ENCODE measurements around the gene PYCARD. TPM values are rescaled to one million over a fixed set of nuclear protein-coding genes. Genes with fewer than 3 reads are reported as not detected.
A peak's percentile ranks its signal among the peaks of the same experiment; 100 is the strongest.

PYCARD gene
- total RNA-seq, 1 experiment from 2014 or later: not detected

DNA sequence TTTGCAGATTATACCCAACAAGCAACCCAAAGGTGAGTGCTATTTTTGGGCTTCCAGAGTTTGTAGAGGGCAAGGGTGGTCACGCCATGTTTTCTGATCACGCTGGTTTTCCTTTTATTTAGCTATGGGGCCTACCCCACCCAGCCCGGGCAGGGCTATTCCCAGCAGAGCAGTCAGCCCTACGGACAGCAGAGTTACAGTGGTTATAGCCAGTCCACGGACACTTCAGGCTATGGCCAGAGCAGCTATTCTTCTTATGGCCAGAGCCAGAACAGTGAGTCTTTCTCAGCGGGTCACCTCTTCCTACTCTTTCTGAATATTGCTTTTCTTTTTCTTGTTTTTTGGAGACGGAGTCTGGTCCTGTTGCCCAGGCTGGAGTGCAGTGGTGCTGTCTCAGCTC is 20.2 kb downstream of the PYCARD start:
- Histone ChIP-seq H3K9ac (ENCODE audit: low read length) (no peak overlapping the region), H2AFZ (ENCODE audit: low read depth, low read length, poor library complexity, severe bottlenecking) (no peak overlapping the region), H3K9me3 (ENCODE audit: control insufficient read depth in 1 of 2, insufficient read depth in 1 of 2, low read depth in 1 of 2, low read length in 2 of 2) (no peaks in the 10 kb centered on the region), H3K9me2 (ENCODE audit: insufficient read depth) (no peaks in the 10 kb centered on the region), H3K36me3 (ENCODE audit: control insufficient read depth in 1 of 2, insufficient read depth in 2 of 2, low read length in 2 of 2) (peaks cover 44 to 62% of the 10 kb centered on the region in 2 experiments), H3K79me2 (ENCODE audit: insufficient read depth, low read length) (peaks cover 74% of the 10 kb centered on the region), H3K27ac (ENCODE audit: low read depth, low read length) (no peak overlapping the region), H3K27me3 (ENCODE audit: insufficient read depth, low read length) (no peaks in the 10 kb centered on the region), H4K20me1 (ENCODE audit: insufficient read depth) (peaks cover 63% of the 10 kb centered on the region), H3K4me1 (ENCODE audit: control insufficient read depth in 1 of 2, insufficient read depth in 2 of 2, low read length in 2 of 2) (peaks cover 10 to 26% of the 10 kb centered on the region in 2 experiments), H3K4me2 (ENCODE audit: low read length) (peak overlapping the region; percentile 92), H3K4me3 (replicated peaks in 1 of 2; ENCODE audit: low read depth in 1 of 2, low read length in 2 of 2) (0 out of 4 replicates have a peak overlapping the region, but pooled peaks of 1 of the 2 experiments have one; percentile 90)
- intact Hi-C loops (cut with micrococcal nuclease): no loop called here
- CTCF ChIA-PET: no interaction called here
- POLR2A ChIA-PET: interaction anchor here (1.0 kb wide), 1 partner anchor 31 kb away, joined by 3 read pairs; the partner anchor contains the start of gene TRIM72
- BruUV-seq (replicated peaks): no TSS peak
- RAD21 ChIA-PET (ENCODE audit: low non-redundant PET in 1 of 2, low total read pairs in 2 of 2, uncharacterized antibody in 2 of 2, unreplicated experiment in 2 of 2): no interaction called here
- TF ChIP-seq, protein P1, sequence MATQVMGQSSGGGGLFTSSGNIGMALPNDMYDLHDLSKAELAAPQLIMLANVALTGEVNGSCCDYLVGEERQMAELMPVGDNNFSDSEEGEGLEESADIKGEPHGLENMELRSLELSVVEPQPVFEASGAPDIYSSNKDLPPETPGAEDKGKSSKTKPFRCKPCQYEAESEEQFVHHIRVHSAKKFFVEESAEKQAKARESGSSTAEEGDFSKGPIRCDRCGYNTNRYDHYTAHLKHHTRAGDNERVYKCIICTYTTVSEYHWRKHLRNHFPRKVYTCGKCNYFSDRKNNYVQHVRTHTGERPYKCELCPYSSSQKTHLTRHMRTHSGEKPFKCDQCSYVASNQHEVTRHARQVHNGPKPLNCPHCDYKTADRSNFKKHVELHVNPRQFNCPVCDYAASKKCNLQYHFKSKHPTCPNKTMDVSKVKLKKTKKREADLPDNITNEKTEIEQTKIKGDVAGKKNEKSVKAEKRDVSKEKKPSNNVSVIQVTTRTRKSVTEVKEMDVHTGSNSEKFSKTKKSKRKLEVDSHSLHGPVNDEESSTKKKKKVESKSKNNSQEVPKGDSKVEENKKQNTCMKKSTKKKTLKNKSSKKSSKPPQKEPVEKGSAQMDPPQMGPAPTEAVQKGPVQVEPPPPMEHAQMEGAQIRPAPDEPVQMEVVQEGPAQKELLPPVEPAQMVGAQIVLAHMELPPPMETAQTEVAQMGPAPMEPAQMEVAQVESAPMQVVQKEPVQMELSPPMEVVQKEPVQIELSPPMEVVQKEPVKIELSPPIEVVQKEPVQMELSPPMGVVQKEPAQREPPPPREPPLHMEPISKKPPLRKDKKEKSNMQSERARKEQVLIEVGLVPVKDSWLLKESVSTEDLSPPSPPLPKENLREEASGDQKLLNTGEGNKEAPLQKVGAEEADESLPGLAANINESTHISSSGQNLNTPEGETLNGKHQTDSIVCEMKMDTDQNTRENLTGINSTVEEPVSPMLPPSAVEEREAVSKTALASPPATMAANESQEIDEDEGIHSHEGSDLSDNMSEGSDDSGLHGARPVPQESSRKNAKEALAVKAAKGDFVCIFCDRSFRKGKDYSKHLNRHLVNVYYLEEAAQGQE (IDR thresholded peaks at IDR 0.05; ENCODE audit: low read depth): no peak
- no peak for TF ChIP-seq SRF (IDR thresholded peaks at IDR 0.05; ENCODE audit: low read depth)
- no peak for TF ChIP-seq YY1 (IDR thresholded peaks at IDR 0.05; ENCODE audit: extremely low read depth, insufficient replicate concordance, low read depth, low read length)
- TF ChIP-seq RAD21 (IDR thresholded peaks at IDR 0.05; ENCODE audit: low read depth): no peak
- TF ChIP-seq CBX3 (IDR thresholded peaks at IDR 0.05; ENCODE audit: low read depth): no peak
- no peak for TF ChIP-seq EZH2phosphoT487 (IDR thresholded peaks at IDR 0.05; ENCODE audit: borderline replicate concordance)
- TF ChIP-seq, protein P2, sequence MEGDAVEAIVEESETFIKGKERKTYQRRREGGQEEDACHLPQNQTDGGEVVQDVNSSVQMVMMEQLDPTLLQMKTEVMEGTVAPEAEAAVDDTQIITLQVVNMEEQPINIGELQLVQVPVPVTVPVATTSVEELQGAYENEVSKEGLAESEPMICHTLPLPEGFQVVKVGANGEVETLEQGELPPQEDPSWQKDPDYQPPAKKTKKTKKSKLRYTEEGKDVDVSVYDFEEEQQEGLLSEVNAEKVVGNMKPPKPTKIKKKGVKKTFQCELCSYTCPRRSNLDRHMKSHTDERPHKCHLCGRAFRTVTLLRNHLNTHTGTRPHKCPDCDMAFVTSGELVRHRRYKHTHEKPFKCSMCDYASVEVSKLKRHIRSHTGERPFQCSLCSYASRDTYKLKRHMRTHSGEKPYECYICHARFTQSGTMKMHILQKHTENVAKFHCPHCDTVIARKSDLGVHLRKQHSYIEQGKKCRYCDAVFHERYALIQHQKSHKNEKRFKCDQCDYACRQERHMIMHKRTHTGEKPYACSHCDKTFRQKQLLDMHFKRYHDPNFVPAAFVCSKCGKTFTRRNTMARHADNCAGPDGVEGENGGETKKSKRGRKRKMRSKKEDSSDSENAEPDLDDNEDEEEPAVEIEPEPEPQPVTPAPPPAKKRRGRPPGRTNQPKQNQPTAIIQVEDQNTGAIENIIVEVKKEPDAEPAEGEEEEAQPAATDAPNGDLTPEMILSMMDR (IDR thresholded peaks at IDR 0.05 in 2 of 3, conservative IDR thresholded peaks at IDR 0.05 in 1 of 3; ENCODE audit: borderline replicate concordance in 1 of 3, insufficient read depth in 1 of 3, low read depth in 2 of 3, low read length in 2 of 3): no peak
- TF ChIP-seq CEBPB (IDR thresholded peaks at IDR 0.05; ENCODE audit: low read depth): no peak
- no peak for TF ChIP-seq TCF7L2 (IDR thresholded peaks at IDR 0.05; ENCODE audit: borderline replicate concordance, extremely low read depth, insufficient read depth, insufficient read length)
- TF ChIP-seq, protein P3, sequence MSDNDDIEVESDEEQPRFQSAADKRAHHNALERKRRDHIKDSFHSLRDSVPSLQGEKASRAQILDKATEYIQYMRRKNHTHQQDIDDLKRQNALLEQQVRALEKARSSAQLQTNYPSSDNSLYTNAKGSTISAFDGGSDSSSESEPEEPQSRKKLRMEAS (IDR thresholded peaks at IDR 0.05): no peak
- TF ChIP-seq SP1 (IDR thresholded peaks at IDR 0.05; ENCODE audit: low read depth): no peak
- TF ChIP-seq JUND (IDR thresholded peaks at IDR 0.05): no peak
- TF ChIP-seq ELF1 (IDR thresholded peaks at IDR 0.05; ENCODE audit: borderline replicate concordance, low read depth): no peak
- no peak for TF ChIP-seq EGR1 (IDR thresholded peaks at IDR 0.05; ENCODE audit: low read depth)
- DNase-seq (ENCODE audit: low read depth, low spot score) (no peak), ATAC-seq (no peak)

Measured in HCT116 (cell line).